ENCODE results near the gene ZDHHC11. TPM values are rescaled to one million over a fixed set of nuclear protein-coding genes. Genes with fewer than 3 reads are reported as not detected.

Gene ZDHHC11
- total and polyA plus RNA-seq, 2 donors = 1.1 to 9.6 TPM

DNA sequence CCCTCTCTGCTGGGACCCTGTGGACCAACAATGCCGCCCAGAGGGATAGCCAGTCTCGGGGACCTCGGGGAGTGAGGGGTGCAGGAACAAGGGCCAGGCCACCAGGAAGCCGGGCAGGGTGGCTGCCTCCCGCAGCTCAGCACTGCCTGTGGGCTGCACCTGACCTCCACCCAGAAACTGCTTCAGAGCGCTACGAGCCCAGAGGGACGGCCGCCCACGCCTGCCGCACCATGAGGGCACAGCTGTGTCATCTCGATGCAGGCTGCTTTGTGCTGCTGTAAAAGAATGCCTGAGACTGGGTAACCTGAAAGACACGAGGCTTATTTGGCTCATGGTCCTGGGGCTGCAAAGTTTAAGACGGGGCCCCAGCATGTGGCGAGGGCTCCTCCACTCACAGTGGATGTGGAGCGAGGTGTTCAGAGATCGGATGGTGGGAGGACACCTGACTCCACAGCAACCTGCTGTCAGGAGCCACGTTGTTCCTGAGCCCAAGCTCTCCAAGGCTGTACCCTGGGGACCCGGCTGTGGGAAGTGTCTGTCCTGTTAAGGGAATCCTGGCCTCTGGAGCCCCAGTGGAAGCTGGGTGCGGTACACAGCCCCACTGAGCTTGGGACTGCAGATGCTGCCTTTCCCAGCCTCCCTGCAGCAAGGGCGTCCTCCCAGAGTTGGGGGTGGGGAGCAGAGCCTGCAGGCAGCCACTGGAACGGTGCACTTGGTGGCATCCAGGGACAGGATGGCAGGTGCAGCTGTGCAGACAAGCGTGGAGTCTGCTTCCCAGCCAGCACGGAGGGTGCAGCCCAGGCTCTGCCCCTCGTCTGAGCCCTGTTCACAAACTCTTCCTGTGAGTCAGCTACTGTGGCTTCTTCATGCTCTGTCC, 11.8 kb upstream of the ZDHHC11 start:
- Histone ChIP-seq H3K36me3 (ENCODE audit: control insufficient read depth in 2 of 2, insufficient read depth in 2 of 2, low read length in 1 of 2) (peaks cover 47 to 66% of the 10 kb centered on the region in 2 donors), H3K9me3 (ENCODE audit: control insufficient read depth in 2 of 2, insufficient read depth in 1 of 2, low read length in 1 of 2) (peaks cover 0 to 2% of the 10 kb centered on the region in 2 donors), H3K4me3 (ENCODE audit: low read length in 2 of 2) (no peak overlapping the region), H3K27me3 (ENCODE audit: control insufficient read depth in 2 of 2, insufficient read depth in 1 of 2, low read length in 1 of 2) (no peaks in the 10 kb centered on the region), H3K4me1 (ENCODE audit: control insufficient read depth in 2 of 2, insufficient read depth in 2 of 2, low read length in 2 of 2) (no peaks in the 10 kb centered on the region), H3K27ac (ENCODE audit: low read depth in 1 of 2, low read length in 1 of 2) (no peak overlapping the region)
- 97% methylated on average over 25 of the region's 25 CpGs for WGBS
- DNase-seq (ENCODE audit: low read depth in 6 of 9, low spot score in 9 of 9) = no peak

DNA sequence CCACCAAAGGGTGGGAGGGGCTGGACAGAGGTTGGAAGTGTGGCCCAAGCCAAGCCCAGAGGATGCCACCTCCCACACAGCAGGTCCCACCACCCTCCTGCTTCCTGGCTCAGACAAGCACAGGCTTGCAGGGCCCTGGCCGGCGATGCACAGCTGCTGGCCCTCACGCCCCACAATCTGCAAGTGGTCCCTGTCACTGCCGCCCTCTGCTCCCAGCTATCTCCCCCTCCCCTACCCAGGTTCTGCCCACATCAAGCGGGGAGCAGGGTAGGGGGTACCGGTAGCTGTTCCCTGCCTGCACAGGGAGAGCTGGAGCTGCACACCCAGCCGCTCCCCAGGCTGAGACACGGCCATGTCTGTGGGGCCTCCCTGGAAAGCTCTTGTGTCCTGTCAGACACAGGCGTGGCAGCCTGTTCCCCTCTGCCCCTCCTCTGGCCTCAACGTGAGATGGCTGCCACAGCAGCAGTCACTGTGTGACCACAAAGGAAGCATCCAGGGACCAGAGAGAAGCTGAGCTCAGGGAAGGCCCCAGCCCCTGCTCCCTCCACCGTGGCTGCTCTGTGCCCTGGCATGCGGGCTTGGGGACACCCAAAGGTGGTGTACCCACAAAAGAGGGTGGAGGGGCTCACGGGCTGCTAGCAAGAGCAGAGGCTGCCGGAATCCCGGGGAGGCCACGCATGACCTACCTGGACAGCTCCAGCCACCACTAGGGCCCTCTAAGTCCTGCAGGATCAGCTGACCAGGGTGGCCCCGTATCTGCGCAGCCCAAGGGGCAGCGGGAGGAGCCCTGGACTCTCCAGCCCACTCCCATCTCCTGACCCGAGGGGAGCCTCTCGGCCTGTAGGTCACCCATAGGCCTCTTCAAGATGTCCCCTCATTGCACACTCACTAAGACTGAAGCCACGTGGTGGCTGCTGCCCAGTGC, 10.9 kb upstream of the ZDHHC11 start:
- WGBS = 91% methylated on average over 22 of the region's 22 CpGs
- no peak for DNase-seq (ENCODE audit: low read depth in 6 of 9, low spot score in 9 of 9)
- peaks cover 40 to 57% of the 10 kb centered on the region in 2 donors for H3K36me3 ChIP-seq (ENCODE audit: control insufficient read depth in 2 of 2, insufficient read depth in 2 of 2, low read length in 1 of 2)

DNA sequence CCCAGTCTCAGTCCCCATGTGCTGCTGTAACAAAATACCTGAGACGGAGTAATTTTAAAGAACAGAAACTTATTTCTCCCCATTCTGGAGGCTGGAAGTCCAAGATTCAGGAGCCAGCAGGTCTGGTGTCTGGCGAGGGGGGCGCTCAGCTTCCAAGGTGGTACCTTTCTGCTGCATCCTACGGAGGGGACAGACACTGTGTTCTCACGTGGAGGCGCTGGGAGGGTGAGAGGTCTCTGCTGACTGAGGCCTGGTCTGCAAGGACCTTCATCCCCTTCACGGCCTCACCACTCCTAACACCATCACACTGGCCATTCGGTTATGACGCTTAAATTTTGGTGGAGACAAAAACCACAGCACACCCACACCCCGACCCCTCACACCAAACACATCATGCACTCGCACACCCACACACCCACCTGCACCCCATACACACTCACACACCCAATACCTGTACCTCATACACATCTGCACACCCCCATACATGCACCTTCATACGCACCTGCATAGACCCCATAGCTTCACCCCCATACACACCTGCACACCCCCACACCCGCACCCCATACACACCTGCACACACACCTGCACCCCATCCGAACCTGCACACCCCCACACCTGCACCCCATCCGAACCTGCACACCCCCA, 9.8 kb upstream of the ZDHHC11 start:
- Histone ChIP-seq H3K9me3 (ENCODE audit: control insufficient read depth in 2 of 2, insufficient read depth in 1 of 2, low read length in 1 of 2) (peaks cover 0 to 4% of the 10 kb centered on the region in 2 donors), H3K4me1 (ENCODE audit: control insufficient read depth in 2 of 2, insufficient read depth in 2 of 2, low read length in 2 of 2) (no peaks in the 10 kb centered on the region), H3K4me3 (ENCODE audit: low read length in 2 of 2) (no peak overlapping the region), H3K27me3 (ENCODE audit: control insufficient read depth in 2 of 2, insufficient read depth in 1 of 2, low read length in 1 of 2) (no peaks in the 10 kb centered on the region), H3K36me3 (ENCODE audit: control insufficient read depth in 2 of 2, insufficient read depth in 2 of 2, low read length in 1 of 2) (peaks cover 30 to 47% of the 10 kb centered on the region in 2 donors), H3K27ac (ENCODE audit: low read depth in 1 of 2, low read length in 1 of 2) (no peak overlapping the region)
- WGBS = 97% methylated on average over 15 of the region's 15 CpGs
- no peak for DNase-seq (ENCODE audit: low read depth in 6 of 9, low spot score in 9 of 9)

More for the DNA sequence above, 10.9 kb upstream of the ZDHHC11 start:
- Histone ChIP-seq H3K27me3 (ENCODE audit: control insufficient read depth in 2 of 2, insufficient read depth in 1 of 2, low read length in 1 of 2) (no peaks in the 10 kb centered on the region), H3K9me3 (ENCODE audit: control insufficient read depth in 2 of 2, insufficient read depth in 1 of 2, low read length in 1 of 2) (peaks cover 0 to 2% of the 10 kb centered on the region in 2 donors), H3K4me3 (ENCODE audit: low read length in 2 of 2) (no peak overlapping the region), H3K4me1 (ENCODE audit: control insufficient read depth in 2 of 2, insufficient read depth in 2 of 2, low read length in 2 of 2) (no peaks in the 10 kb centered on the region), H3K27ac (ENCODE audit: low read depth in 1 of 2, low read length in 1 of 2) (no peak overlapping the region)

DNA sequence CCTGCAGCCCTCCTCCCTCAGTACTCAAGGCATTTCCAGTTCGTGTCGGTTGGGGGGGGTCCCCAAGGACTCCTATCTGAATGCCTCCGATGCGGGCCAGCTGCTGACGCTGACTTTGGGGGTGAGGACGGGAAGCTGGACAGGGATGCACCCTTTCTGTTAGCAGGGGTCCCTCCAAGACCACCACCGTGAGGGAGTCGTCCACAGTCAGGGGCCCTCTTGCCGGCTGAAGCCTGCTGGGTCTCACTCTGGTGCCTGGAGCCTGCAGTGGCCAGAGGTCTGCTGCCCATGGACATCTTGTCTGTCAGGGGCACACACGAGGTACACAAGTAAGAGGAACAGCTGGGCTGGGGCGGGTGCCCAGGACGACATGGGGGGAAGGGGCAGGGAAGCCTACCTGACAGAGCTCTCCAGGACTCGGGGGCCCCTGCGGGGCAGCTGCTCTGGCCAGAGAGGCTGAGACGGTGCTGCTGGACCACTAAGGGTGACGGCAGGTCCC, 9.1 kb upstream of the ZDHHC11 start:
- WGBS = 97% methylated on average over 16 of the region's 16 CpGs
- H3K36me3 ChIP-seq (ENCODE audit: control insufficient read depth in 2 of 2, insufficient read depth in 2 of 2, low read length in 1 of 2) = peaks cover 22 to 39% of the 10 kb centered on the region in 2 donors
- peaks cover 0 to 4% of the 10 kb centered on the region in 2 donors for H3K9me3 ChIP-seq (ENCODE audit: control insufficient read depth in 2 of 2, insufficient read depth in 1 of 2, low read length in 1 of 2)
- no peaks in the 10 kb centered on the region for H3K27me3 ChIP-seq (ENCODE audit: control insufficient read depth in 2 of 2, insufficient read depth in 1 of 2, low read length in 1 of 2)
- no peak overlapping the region for H3K27ac ChIP-seq (ENCODE audit: low read depth in 1 of 2, low read length in 1 of 2)
- H3K4me3 ChIP-seq (ENCODE audit: low read length in 2 of 2) = no peak overlapping the region
- no peak for DNase-seq (ENCODE audit: low read depth in 6 of 9, low spot score in 9 of 9)
- no peaks in the 10 kb centered on the region for H3K4me1 ChIP-seq (ENCODE audit: control insufficient read depth in 2 of 2, insufficient read depth in 2 of 2, low read length in 2 of 2)

DNA sequence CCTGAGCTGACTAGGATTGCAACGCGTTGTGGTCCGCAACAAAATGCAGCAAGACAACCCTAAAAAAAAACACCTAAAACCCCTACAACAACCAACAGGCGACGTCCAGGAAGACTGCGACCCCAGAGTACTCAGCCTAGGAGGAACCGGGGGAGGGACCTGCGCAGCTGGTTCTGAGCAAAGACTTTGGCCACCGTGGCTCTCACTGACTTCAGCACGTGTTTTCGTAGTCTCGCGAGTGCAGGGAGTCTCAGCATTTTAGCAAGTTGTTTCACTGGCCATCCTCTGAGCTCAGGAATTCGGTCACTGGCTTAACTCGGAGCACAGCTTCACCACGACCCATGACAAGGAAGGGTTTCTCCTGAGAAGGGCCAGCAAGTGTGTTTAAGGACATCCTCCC, 8.6 kb upstream of the ZDHHC11 start:
- Histone ChIP-seq H3K27me3 (ENCODE audit: control insufficient read depth in 2 of 2, insufficient read depth in 1 of 2, low read length in 1 of 2) (no peaks in the 10 kb centered on the region), H3K27ac (ENCODE audit: low read depth in 1 of 2, low read length in 1 of 2) (no peak overlapping the region), H3K4me3 (ENCODE audit: low read length in 2 of 2) (no peak overlapping the region), H3K36me3 (ENCODE audit: control insufficient read depth in 2 of 2, insufficient read depth in 2 of 2, low read length in 1 of 2) (peaks cover 18 to 34% of the 10 kb centered on the region in 2 donors), H3K4me1 (ENCODE audit: control insufficient read depth in 2 of 2, insufficient read depth in 2 of 2, low read length in 2 of 2) (no peaks in the 10 kb centered on the region), H3K9me3 (ENCODE audit: control insufficient read depth in 2 of 2, insufficient read depth in 1 of 2, low read length in 1 of 2) (peaks cover 0 to 4% of the 10 kb centered on the region in 2 donors)
- 95% methylated on average over 16 of the region's 16 CpGs for WGBS
- no peak for DNase-seq (ENCODE audit: low read depth in 6 of 9, low spot score in 9 of 9)

DNA sequence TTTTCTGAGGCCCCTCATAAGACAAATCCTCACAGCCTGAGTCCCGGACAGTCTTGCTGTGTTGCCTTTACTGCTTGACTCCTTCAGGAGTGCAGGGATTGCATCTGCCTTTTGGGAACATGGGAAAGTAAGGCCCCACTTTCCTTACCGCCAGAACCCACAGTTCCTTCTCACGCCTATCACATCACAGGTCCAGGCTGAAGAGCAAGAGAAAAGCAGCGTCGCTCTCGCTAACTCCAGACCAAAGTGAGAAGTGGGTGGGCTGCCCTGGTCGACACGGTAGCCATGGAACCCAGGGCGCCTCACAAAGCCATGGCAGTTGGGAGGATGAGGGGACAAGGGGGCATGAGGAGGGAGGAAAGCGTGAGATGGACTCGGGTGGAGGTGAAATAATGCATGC, 7.9 kb upstream of the ZDHHC11 start:
- WGBS = 96% methylated on average over 11 of the region's 11 CpGs
- H3K4me3 ChIP-seq (ENCODE audit: low read length in 2 of 2) = no peak overlapping the region

DNA sequence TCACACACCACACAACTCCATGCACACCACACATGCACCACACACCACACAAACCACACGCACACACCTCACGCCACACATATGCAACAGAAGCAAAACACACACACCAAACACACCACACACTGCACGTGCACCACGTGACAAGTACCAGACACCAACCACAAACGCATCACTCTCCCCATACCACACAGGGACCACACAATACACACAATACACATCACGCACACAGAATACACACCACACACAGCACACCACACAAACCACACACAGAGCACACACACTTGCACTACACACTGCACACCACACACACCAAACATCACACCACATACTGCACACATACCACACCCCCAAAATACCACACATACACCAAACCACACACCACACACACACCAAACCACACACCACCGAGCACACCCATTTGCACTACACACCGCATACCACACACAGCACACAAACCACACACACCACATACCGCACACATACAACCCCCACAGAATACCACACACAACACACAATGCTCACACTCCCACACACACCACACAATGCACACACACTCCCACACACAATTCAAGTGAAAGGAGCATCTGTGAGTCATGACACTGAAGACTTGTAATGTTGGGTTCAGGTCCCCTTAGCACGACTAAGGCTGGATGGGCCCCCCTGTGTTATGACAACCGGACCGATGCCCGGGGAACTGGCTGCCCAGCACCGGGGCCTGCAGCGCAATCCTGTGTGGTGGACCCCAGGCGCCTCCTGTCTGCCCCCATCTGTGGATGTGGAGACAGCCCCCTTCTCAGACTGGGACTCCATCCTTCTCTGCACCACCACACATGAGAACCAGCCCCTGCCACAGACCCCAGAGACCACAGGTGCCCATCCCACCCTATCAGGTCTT, 6.0 kb upstream of the ZDHHC11 start:
- H3K9me3 ChIP-seq (ENCODE audit: control insufficient read depth in 2 of 2, insufficient read depth in 1 of 2, low read length in 1 of 2) = peaks cover 0 to 4% of the 10 kb centered on the region in 2 donors
- peaks cover 0 to 9% of the 10 kb centered on the region in 2 donors for H3K36me3 ChIP-seq (ENCODE audit: control insufficient read depth in 2 of 2, insufficient read depth in 2 of 2, low read length in 1 of 2)
- H3K4me1 ChIP-seq (ENCODE audit: control insufficient read depth in 2 of 2, insufficient read depth in 2 of 2, low read length in 2 of 2) = no peaks in the 10 kb centered on the region
- H3K27me3 ChIP-seq (ENCODE audit: control insufficient read depth in 2 of 2, insufficient read depth in 1 of 2, low read length in 1 of 2) = peaks cover 0 to 7% of the 10 kb centered on the region in 2 donors
- no peak overlapping the region for H3K27ac ChIP-seq (ENCODE audit: low read depth in 1 of 2, low read length in 1 of 2)
- no peak overlapping the region for H3K4me3 ChIP-seq (ENCODE audit: low read length in 2 of 2)
- 94% methylated on average over 16 of the region's 16 CpGs for WGBS
- no peak for DNase-seq (ENCODE audit: low read depth in 6 of 9, low spot score in 9 of 9)

More for the DNA sequence above, 7.9 kb upstream of the ZDHHC11 start:
- Histone ChIP-seq H3K27ac (ENCODE audit: low read depth in 1 of 2, low read length in 1 of 2) (no peak overlapping the region), H3K27me3 (ENCODE audit: control insufficient read depth in 2 of 2, insufficient read depth in 1 of 2, low read length in 1 of 2) (no peaks in the 10 kb centered on the region), H3K4me1 (ENCODE audit: control insufficient read depth in 2 of 2, insufficient read depth in 2 of 2, low read length in 2 of 2) (no peaks in the 10 kb centered on the region), H3K9me3 (ENCODE audit: control insufficient read depth in 2 of 2, insufficient read depth in 1 of 2, low read length in 1 of 2) (peaks cover 0 to 4% of the 10 kb centered on the region in 2 donors), H3K36me3 (ENCODE audit: control insufficient read depth in 2 of 2, insufficient read depth in 2 of 2, low read length in 1 of 2) (peaks cover 11 to 28% of the 10 kb centered on the region in 2 donors)
- DNase-seq (ENCODE audit: low read depth in 6 of 9, low spot score in 9 of 9) = no peak
